22Rv1 (cell line): Measurements from ENCODE around the gene KIDINS220.

Experiments used
- H3K27ac ChIP-seq: fragments of 450-650 bp; 2 replicates; pipeline ENCODE4 v1.5.1; 2017
- ZFX ChIP-seq: fragments of 450-650 bp; IDR thresholded peaks from 2 replicates; pipeline ENCODE4 v1.6.1; 2017; ENCODE audit warnings: antibody characterized with exemption, borderline replicate concordance
- TF ChIP-seq, protein P1 (sequence below): fragments of 450-650 bp; IDR thresholded peaks from 2 replicates; pipeline ENCODE4 v1.5.1; 2017; ENCODE audit warnings: mild to moderate bottlenecking

Gene KIDINS220

GRCh38 chr2:8805278-8806210, 31.9 kb downstream of the KIDINS220 start:
- TF ChIP-seq ZFX, result no peak
- TF ChIP-seq, protein P1, sequence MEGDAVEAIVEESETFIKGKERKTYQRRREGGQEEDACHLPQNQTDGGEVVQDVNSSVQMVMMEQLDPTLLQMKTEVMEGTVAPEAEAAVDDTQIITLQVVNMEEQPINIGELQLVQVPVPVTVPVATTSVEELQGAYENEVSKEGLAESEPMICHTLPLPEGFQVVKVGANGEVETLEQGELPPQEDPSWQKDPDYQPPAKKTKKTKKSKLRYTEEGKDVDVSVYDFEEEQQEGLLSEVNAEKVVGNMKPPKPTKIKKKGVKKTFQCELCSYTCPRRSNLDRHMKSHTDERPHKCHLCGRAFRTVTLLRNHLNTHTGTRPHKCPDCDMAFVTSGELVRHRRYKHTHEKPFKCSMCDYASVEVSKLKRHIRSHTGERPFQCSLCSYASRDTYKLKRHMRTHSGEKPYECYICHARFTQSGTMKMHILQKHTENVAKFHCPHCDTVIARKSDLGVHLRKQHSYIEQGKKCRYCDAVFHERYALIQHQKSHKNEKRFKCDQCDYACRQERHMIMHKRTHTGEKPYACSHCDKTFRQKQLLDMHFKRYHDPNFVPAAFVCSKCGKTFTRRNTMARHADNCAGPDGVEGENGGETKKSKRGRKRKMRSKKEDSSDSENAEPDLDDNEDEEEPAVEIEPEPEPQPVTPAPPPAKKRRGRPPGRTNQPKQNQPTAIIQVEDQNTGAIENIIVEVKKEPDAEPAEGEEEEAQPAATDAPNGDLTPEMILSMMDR, result no peak
- no peak overlapping the region for H3K27ac ChIP-seq

DNA sequence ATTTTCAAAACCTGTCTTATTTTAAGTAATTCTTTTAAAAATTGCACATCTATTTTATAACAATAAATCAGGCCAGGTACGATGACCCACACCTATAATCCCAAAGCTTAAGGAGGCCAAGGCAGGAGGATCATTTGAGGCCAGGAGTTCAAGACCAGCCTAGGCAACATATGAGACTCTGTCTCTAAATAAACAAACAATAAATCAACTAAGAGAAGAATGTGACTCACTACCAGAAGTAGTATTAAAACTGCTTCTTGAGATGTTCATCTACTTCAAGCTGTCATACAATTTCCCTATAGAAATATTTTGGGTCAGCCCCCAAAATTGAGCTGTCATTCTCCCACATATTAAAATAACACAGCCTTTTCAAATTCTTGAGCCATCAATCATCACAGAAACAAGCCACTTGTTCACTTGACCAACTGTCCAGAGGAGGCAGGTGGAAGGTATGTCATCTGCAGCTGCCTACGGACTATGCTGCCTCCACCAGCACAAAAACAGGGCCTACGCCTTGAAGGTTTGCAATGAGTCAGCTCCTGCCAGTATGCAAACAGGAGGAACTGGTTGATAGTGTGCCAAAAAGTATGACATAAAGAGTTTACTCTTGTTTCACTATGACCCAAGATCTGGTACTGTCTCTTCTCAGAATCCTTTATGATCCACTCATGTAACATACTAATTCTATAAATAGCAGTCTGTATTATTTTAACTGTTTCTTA, 33.6 kb downstream of the KIDINS220 start:
- H3K27ac ChIP-seq, result peak overlapping the region; percentile 68

DNA sequence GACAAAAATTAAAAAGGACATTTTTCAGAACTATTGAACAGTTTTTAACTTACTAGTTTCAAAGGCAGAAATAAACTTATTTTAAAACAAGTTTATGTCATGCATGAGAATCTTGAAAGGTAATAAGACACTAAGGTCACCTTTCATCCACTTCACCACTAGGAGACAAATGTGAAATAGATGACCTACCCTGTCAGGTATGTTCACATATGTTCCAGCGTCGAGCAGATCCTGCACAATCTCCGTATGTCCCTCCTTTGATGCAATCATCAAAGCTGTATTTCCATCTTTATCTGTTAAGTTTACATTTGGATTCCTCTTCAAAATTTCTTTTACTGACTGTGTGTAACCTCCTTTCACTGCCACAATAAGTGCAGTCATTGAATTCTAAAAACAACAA, 34.7 kb downstream of the KIDINS220 start:
- TF ChIP-seq, protein P1, result no peak
- TF ChIP-seq ZFX, result no peak
- no peak overlapping the region for H3K27ac ChIP-seq

More for the DNA sequence above, 33.6 kb downstream of the KIDINS220 start:
- no peak for TF ChIP-seq ZFX
- TF ChIP-seq, protein P1, result peak; percentile 43

- H3K27ac ChIP-seq, result no peak overlapping the region
- TF ChIP-seq, protein P1, result no peak
- TF ChIP-seq ZFX, result no peak
Observed at GRCh38 chr2:8800821-8801220, 36.6 kb downstream of the KIDINS220 start.

DNA sequence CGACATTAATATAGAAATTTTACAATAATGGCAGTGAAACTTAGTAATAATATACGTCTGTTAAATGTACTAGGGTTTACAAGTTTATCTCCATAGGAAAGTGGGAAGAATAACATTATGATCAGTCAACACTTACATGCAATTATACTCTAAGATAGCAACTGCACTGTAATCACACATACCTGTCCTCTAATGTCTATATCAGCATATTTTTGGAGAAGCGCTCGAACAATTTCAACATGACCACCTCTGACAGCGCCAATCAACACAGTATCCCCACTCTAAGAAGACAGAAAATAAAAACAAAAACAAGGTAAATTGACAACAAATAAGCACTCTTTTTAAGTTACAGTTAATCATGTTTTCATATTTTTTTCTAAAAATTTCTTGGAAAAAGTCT, 37.2 kb downstream of the KIDINS220 start:
- H3K27ac ChIP-seq, result no peak overlapping the region
- no peak for TF ChIP-seq ZFX
- TF ChIP-seq, protein P1, result no peak

GRCh38 chr2:8799004-8799403, 38.4 kb downstream of the KIDINS220 start:
- H3K27ac ChIP-seq, result no peak overlapping the region
- TF ChIP-seq, protein P1, result no peak
- TF ChIP-seq ZFX, result no peak

GRCh38 chr2:8798393-8798792, 39.0 kb downstream of the KIDINS220 start:
- no peak overlapping the region for H3K27ac ChIP-seq
- TF ChIP-seq ZFX, result no peak
- TF ChIP-seq, protein P1, result no peak
